ENCODE measurements around the gene CSTF3.
A peak's percentile ranks its signal among the peaks of the same experiment; 100 is the strongest.

The CSTF3 gene

DNA sequence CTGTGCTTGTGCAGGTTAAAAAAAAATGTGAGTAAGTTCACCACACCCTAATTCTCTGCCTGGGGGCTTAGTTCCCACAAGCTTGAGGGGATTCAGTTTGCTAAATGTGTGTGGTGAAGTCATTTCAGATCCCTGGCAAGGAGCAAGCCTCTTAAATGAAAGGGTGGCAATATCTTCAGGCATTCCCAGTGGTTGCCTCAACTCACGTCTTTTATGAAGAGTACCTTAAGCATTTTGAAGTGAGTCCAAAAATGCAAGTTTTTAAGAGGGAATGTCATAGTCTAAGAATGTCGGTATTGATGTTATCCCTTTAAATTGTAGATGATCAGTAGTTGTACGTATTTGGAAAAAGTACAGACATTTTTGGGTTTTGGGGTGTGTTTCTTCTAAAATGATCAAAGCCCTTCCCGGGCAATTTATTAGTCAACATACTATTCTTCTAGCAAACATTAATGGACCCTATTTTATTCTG, 117.0 kb downstream of the CSTF3 start:
- no peak for ATAC-seq (ENCODE audit: insufficient read depth, low read depth)
- peaks cover 37% of the 10 kb centered on the region for H3K36me3 ChIP-seq (ENCODE audit: insufficient read depth, low read length)
- H3K27me3 ChIP-seq (ENCODE audit: insufficient read depth, low read length, poor library complexity), result no peaks in the 10 kb centered on the region
- peaks cover 20% of the 10 kb centered on the region for H3K79me2 ChIP-seq (ENCODE audit: insufficient read depth, low read length)
- TF ChIP-seq EZH2 (IDR thresholded peaks at IDR 0.05; ENCODE audit: borderline replicate concordance, low read depth, low read length, severe bottlenecking), result no peak
- TF ChIP-seq, protein P1, sequence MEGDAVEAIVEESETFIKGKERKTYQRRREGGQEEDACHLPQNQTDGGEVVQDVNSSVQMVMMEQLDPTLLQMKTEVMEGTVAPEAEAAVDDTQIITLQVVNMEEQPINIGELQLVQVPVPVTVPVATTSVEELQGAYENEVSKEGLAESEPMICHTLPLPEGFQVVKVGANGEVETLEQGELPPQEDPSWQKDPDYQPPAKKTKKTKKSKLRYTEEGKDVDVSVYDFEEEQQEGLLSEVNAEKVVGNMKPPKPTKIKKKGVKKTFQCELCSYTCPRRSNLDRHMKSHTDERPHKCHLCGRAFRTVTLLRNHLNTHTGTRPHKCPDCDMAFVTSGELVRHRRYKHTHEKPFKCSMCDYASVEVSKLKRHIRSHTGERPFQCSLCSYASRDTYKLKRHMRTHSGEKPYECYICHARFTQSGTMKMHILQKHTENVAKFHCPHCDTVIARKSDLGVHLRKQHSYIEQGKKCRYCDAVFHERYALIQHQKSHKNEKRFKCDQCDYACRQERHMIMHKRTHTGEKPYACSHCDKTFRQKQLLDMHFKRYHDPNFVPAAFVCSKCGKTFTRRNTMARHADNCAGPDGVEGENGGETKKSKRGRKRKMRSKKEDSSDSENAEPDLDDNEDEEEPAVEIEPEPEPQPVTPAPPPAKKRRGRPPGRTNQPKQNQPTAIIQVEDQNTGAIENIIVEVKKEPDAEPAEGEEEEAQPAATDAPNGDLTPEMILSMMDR (IDR thresholded peaks at IDR 0.05; ENCODE audit: borderline replicate concordance, extremely low read depth, low read length, poor library complexity, severe bottlenecking), result no peak
- H4K20me1 ChIP-seq (ENCODE audit: insufficient read depth, low read length), result no peaks in the 10 kb centered on the region
- DNase-seq, result no peak
- peaks cover 14% of the 10 kb centered on the region for H3K4me1 ChIP-seq (ENCODE audit: insufficient read depth, low read length)
- no peak overlapping the region for H2AFZ ChIP-seq (ENCODE audit: low read depth, low read length)
- no peak overlapping the region for H3K4me2 ChIP-seq (ENCODE audit: insufficient read depth, low read length)
- H3K9me3 ChIP-seq (ENCODE audit: insufficient read depth, low read length, severe bottlenecking), result no peaks in the 10 kb centered on the region
- no peak overlapping the region for H3K4me3 ChIP-seq (ENCODE audit: low read depth in 1 of 2, low read length in 2 of 2)
- no peak overlapping the region for H3K9ac ChIP-seq (ENCODE audit: low read depth, low read length)
- H3K27ac ChIP-seq (ENCODE audit: low read length), result no peak overlapping the region

DNA sequence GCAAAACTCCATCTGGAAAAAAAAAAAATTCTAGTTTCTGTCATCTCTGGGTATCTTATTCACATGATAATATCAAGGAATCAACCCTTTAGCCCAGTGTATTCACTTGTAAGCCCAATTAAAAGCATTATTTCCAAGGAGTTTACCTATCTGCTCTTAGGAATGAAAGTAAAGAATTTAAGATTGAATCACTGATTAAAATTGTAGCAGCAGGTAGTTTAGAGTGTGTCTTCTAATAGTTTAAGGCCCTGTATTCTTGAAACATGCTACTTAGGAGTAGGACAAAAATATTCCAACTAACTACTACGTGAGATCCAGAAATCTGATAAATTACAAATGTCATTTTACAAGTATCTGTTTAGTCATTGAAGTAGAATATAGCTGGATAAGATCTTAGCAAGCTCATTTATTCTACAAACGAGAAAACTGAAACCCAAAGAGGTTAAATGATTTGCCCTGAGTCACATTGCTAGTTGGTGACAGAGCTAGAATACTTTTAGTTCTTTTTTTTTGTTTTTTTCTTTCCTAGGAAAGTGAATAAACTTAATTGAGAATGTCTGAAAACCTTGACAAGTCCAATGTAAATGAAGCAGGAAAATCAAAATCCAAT, 118.0 kb downstream of the CSTF3 start:
- no peak overlapping the region for H3K27ac ChIP-seq (ENCODE audit: low read length)
- H3K4me1 ChIP-seq (ENCODE audit: insufficient read depth, low read length), result peaks cover 19% of the 10 kb centered on the region
- no peak overlapping the region for H3K9ac ChIP-seq (ENCODE audit: low read depth, low read length)
- H2AFZ ChIP-seq (ENCODE audit: low read depth, low read length), result no peak overlapping the region
- ATAC-seq (ENCODE audit: insufficient read depth, low read depth) (no peak), DNase-seq (no peak)
- no peaks in the 10 kb centered on the region for H4K20me1 ChIP-seq (ENCODE audit: insufficient read depth, low read length)
- peaks cover 37% of the 10 kb centered on the region for H3K36me3 ChIP-seq (ENCODE audit: insufficient read depth, low read length)
- TF ChIP-seq EZH2 (IDR thresholded peaks at IDR 0.05; ENCODE audit: borderline replicate concordance, low read depth, low read length, severe bottlenecking), result no peak
- TF ChIP-seq, protein P1 (IDR thresholded peaks at IDR 0.05; ENCODE audit: borderline replicate concordance, extremely low read depth, low read length, poor library complexity, severe bottlenecking), result no peak
- H3K79me2 ChIP-seq (ENCODE audit: insufficient read depth, low read length), result peaks cover 20% of the 10 kb centered on the region
- no peak overlapping the region for H3K4me3 ChIP-seq (ENCODE audit: low read depth in 1 of 2, low read length in 2 of 2)
- H3K4me2 ChIP-seq (ENCODE audit: insufficient read depth, low read length), result no peak overlapping the region
- no peaks in the 10 kb centered on the region for H3K27me3 ChIP-seq (ENCODE audit: insufficient read depth, low read length, poor library complexity)
- H3K9me3 ChIP-seq (ENCODE audit: insufficient read depth, low read length, severe bottlenecking), result no peaks in the 10 kb centered on the region

DNA sequence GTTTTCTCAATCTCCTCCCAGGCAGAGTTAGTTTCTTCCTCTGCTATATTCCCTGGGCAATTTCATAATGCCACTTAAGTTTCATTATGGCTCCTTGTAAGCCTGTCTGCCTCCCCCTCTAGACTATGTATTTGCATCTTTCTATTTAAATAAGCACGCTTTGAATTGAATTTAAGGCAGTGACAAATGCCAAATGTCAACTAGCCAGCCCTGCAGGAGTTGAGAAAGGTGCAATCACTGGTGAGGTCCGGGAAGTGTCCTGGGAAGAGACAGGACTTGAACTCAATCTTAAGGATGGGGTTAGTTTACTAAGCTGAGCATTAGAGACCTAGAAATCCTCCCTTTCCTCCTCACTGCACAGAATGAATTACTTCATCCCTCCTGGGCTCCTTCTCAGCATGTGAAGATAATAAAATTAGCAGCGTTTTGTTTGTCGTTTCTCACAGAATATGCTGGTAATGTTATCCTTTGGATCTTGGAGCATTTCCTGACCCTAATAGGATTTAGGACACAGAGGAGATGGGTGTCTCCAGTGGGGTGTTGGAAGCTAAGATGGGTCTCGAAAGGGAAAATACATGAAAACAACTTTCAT, 120.3 kb downstream of the CSTF3 start:
- peak overlapping the region; percentile 76; the same call in 1 of the 2 replicates for H3K9ac ChIP-seq (ENCODE audit: low read depth, low read length)
- H3K79me2 ChIP-seq (ENCODE audit: insufficient read depth, low read length), result peaks cover 20% of the 10 kb centered on the region
- peaks cover 24% of the 10 kb centered on the region for H3K36me3 ChIP-seq (ENCODE audit: insufficient read depth, low read length)
- H3K9me3 ChIP-seq (ENCODE audit: insufficient read depth, low read length, severe bottlenecking), result no peaks in the 10 kb centered on the region
- no peaks in the 10 kb centered on the region for H3K27me3 ChIP-seq (ENCODE audit: insufficient read depth, low read length, poor library complexity)
- ATAC-seq (ENCODE audit: insufficient read depth, low read depth) (no peak), DNase-seq (no peak)
- peak overlapping the region; percentile 91; the same call in 1 of the 2 replicates for H3K27ac ChIP-seq (ENCODE audit: low read length)
- H4K20me1 ChIP-seq (ENCODE audit: insufficient read depth, low read length), result no peaks in the 10 kb centered on the region
- peak overlapping the region; percentile 65 to 87; a peak in 3 of 4 replicates for H3K4me3 ChIP-seq (ENCODE audit: low read depth in 1 of 2, low read length in 2 of 2)
- no peak for TF ChIP-seq EZH2 (IDR thresholded peaks at IDR 0.05; ENCODE audit: borderline replicate concordance, low read depth, low read length, severe bottlenecking)
- TF ChIP-seq, protein P1 (IDR thresholded peaks at IDR 0.05; ENCODE audit: borderline replicate concordance, extremely low read depth, low read length, poor library complexity, severe bottlenecking), result no peak
- no peak overlapping the region for H2AFZ ChIP-seq (ENCODE audit: low read depth, low read length)
- peaks cover 21% of the 10 kb centered on the region for H3K4me1 ChIP-seq (ENCODE audit: insufficient read depth, low read length)
- peak overlapping the region; percentile 90 for H3K4me2 ChIP-seq (ENCODE audit: insufficient read depth, low read length)

Data from DND-41 (cell line).